Peyer's patch (tissue), 4 donors: ENCODE data around the gene FLRT3.

ENCODE experiments used
- CTCF ChIP-seq, 6 experiments: fragments of 450-650 bp in 4 of 6; fragments of 200-600 bp in 2 of 6; sonication (generic) in 1 of 6; IDR thresholded peaks; one replicate each; pipeline ENCODE4 v1.5.1; 2017 to 2019; ENCODE audit warnings: antibody characterized with exemption in 6 of 6, mild to moderate bottlenecking in 3 of 6, moderate library complexity in 1 of 6
- POLR2A ChIP-seq, 2 donors: fragments of 450-650 bp; IDR thresholded peaks; one replicate each; pipeline ENCODE4 v1.5.1; 2017; ENCODE audit warnings: antibody characterized with exemption in 2 of 2, mild to moderate bottlenecking in 2 of 2, moderate library complexity in 2 of 2

- TF ChIP-seq CTCF (IDR thresholded peaks at IDR 0.05) (no peak), POLR2A (IDR thresholded peaks at IDR 0.05) (no peak)
These were observed 2.4 kb downstream of the FLRT3 start for GRCh38 chr20:14335052-14335451.
